IPS-NIHi7 (cell line): ENCODE measurements around the gene PSMB1.
"Not testable (repeated sequence)": the region's sequence is repeated elsewhere in the genome, so short reads cannot be mapped to it uniquely, and the experiment has no call there.

ENCODE experiments used
- DNase-seq: peaks from one replicate; pipeline ENCODE4 v3.0.0; 2012; ENCODE audit warnings: mixed read lengths; ENCODE audit errors: extremely low spot score

PSMB1 gene

GRCh38 chr6:170535004-170535403 lies 18.1 kb downstream of the PSMB1 start:
- no peak for DNase-seq

GRCh38 chr6:170533792-170534191 lies 19.3 kb downstream of the PSMB1 start:
- no peak for DNase-seq

GRCh38 chr6:170532867-170533488 lies 20.1 kb downstream of the PSMB1 start:
- no peak for DNase-seq

GRCh38 chr6:170529839-170530469 lies 23.2 kb downstream of the PSMB1 start:
- peak; percentile 84 for DNase-seq

GRCh38 chr6:170527995-170528394 lies 25.1 kb downstream of the PSMB1 start:
- not testable (repeated sequence) for DNase-seq

GRCh38 chr6:170525795-170526194 lies 27.3 kb downstream of the PSMB1 start:
- no peak for DNase-seq

GRCh38 chr6:170524172-170524502 lies 29.0 kb downstream of the PSMB1 start:
- DNase-seq, result no peak

- no peak for DNase-seq
These were observed 29.6 kb downstream of the PSMB1 start for GRCh38 chr6:170523256-170524171.

GRCh38 chr6:170522565-170523183 lies 30.4 kb downstream of the PSMB1 start:
- peak; percentile 69 for DNase-seq

GRCh38 chr6:170516783-170517616 lies 36.1 kb downstream of the PSMB1 start:
- peak; percentile 59 for DNase-seq

- no peak for DNase-seq
These were observed 38.2 kb downstream of the PSMB1 start for GRCh38 chr6:170514908-170515307.

- no peak for DNase-seq
These were observed 40.9 kb downstream of the PSMB1 start for GRCh38 chr6:170512249-170512648.

GRCh38 chr6:170510631-170511030 lies 42.5 kb downstream of the PSMB1 start:
- DNase-seq, result no peak

GRCh38 chr6:170509723-170510018 lies 43.4 kb downstream of the PSMB1 start:
- no peak for DNase-seq

GRCh38 chr6:170508892-170509722 lies 44.0 kb downstream of the PSMB1 start:
- not testable (repeated sequence) for DNase-seq

GRCh38 chr6:170508275-170508674 lies 44.8 kb downstream of the PSMB1 start:
- DNase-seq, result not testable (repeated sequence)

GRCh38 chr6:170507728-170508127 lies 45.4 kb downstream of the PSMB1 start:
- not testable (repeated sequence) for DNase-seq

- DNase-seq, result no peak
These were observed 46.7 kb downstream of the PSMB1 start for GRCh38 chr6:170506446-170506845.

- DNase-seq, result no peak
These were observed 47.8 kb downstream of the PSMB1 start for GRCh38 chr6:170505306-170505705.

GRCh38 chr6:170504479-170504878 lies 48.6 kb downstream of the PSMB1 start:
- DNase-seq, result no peak

GRCh38 chr6:170503414-170503761 lies 49.7 kb downstream of the PSMB1 start:
- DNase-seq, result no peak
